GM04504 (cell line): ENCODE data around the gene TMC1.
"Not testable (repeated sequence)": the region's sequence is repeated elsewhere in the genome, so short reads cannot be mapped to it uniquely, and the experiment has no call there.

Experiments used
- DNase-seq: peaks from one replicate; pipeline ENCODE4 v3.0.0-alpha.2; 2012; ENCODE audit warnings: low read depth

Gene TMC1

GRCh38 chr9:72772661-72773060 is 251.3 kb downstream of the TMC1 start:
- DNase-seq: no peak

- no peak for DNase-seq
Measured at GRCh38 chr9:72773570-72773969, 252.2 kb downstream of the TMC1 start.

- no peak for DNase-seq
Measured at GRCh38 chr9:72775570-72775969, 254.2 kb downstream of the TMC1 start.

- DNase-seq: no peak
Measured at GRCh38 chr9:72779614-72780013, 258.2 kb downstream of the TMC1 start.

- no peak for DNase-seq
Measured at GRCh38 chr9:72786948-72787347, 265.5 kb downstream of the TMC1 start.

- peak; percentile 1 for DNase-seq
Measured at GRCh38 chr9:72788966-72789735, 267.7 kb downstream of the TMC1 start.

DNA sequence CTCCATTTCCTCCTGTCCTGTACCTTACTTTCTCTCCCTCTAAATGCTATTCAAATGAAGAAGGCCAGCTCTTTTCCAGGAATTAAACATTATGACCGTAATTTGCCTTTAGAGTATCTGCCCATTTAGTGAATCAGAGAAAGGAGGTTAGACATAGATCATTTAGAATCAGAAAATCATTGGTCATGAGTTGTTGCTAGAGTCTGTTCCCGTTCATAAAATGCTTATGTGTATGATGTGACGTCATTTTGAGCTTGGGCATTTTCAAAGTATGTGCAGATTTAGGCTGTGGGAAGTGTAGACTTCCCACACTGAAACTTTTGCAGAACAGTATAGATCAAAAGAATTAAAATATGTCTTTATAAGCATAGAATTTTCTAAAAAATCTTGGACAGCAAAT is 268.5 kb downstream of the TMC1 start:
- no peak for DNase-seq

GRCh38 chr9:72790989-72791388 is 269.6 kb downstream of the TMC1 start:
- no peak for DNase-seq

- DNase-seq: no peak
Measured at GRCh38 chr9:72791436-72791835, 270.0 kb downstream of the TMC1 start.

DNA sequence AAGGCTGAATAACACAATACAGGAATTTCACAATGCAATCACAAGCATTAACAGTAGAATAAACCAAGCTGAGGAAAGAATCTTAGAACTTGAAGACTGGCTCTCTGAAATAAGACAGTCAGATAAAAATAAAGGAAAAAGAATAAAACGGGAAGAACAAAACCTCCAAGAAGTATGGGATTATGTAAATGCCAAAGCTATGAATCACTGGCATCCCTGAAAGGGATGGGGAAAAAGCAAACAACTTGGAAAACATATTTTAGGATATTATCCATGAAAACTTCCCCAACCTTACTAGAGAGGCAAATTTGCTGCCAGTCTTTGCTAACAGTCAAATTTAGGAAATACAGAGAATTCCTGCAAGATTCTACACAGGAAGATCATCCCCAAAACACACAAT is 273.5 kb downstream of the TMC1 start:
- DNase-seq: no peak

DNA sequence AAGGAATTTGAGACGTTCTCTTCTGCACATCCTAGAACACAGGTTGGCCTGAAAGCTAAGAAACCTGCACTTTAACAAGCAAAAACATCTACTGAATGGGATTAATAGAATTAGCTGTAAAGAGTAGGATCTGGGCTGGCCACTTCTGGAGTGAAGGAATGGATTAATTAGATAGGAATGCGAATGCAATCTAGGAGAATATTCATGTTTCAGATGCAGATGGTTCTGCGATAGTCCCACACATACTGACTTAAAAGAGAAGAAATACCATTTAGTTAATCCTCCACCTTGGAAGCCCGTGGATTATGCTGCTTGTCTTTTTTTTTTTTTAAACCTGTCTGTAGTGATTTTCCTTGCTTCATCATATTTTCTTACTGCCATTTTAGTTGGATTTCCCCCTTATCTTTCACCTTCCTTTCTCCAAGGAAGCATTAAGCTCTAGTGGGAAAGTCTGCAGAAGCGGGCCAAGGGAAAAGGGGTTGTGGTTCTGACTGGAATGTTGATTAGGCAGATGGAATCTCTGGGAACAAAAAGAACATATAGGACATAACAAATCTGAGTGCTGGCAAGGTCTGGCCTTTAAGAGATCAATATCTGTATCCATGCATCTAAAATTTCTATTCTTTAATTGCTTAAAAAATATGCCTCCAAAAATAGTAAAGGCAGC is 279.1 kb downstream of the TMC1 start:
- DNase-seq: no peak

DNA sequence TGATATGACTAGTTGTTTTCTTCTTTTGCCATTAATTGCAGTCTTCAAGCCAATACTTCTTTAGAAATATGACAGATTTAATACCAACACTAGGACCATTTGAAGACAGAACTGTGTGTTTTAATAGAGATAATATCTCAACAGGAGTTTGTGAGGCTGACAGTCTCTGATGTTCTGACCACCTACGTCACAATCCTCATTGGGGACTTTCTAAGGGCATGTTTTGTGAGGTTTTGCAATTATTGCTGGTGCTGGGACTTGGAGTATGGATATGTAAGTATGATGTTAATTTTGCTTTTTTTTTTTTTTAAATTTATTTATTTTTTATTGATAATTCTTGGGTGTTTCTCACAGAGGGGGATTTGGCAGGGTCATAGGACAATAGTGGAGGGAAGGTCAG is 283.8 kb downstream of the TMC1 start:
- no peak for DNase-seq

DNA sequence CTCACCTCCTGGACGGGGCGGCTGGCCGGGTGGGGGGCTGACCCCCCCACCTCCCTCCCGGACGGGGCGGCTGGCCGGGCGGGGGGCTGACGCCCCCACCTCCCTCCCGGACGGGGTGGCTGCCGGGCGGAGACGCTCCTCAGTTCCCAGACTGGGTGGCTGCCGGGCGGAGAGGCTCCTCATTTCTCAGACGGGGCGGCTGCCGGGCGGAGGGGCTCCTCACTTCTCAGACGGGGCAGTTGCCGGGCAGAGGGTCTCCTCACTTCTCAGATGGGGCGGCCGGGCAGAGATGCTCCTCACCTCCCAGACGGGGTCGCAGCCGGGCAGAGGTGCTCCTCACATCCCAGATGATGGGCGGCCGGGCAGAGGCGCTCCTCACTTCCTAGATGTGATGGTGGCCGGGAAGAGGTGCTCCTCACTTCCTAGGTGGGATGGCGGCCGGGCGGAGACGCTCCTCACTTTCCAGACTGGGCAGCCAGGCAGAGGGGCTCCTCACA is 285.0 kb downstream of the TMC1 start:
- not testable (repeated sequence) for DNase-seq

DNA sequence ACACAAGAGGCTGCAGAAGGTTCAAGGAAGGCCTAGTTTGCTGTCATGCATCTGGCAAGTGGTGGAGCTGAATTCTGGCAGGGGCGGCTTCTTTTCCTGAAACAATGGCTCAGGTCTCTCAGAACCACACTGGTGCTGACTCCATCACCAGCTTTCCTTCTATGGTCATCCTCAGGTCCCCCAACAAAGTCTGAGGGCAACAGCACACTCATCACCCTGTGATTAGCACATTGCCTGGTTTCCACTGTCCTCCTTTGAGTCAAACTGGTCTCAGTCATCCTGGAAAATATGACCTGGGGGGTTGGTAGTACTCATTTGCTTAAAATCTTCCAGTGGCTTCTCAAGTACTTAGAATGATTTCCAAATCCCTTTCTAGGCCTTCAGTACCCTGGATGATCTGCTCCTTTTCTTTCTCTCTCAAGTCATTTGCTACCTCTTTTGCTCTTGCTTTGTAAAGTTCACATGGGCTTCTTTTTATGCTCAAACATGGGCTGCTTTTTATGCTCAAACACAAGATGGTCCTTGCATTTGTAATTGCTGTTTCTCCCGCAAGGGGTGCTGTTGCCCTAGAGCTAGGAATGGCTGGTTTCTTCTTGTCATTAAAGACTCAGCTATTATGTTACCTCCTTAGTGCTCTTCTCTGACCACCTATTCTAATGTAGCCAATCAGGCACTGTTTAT is 286.5 kb downstream of the TMC1 start:
- no peak for DNase-seq

- DNase-seq: no peak
Measured at GRCh38 chr9:72808446-72808768, 287.0 kb downstream of the TMC1 start.

DNA sequence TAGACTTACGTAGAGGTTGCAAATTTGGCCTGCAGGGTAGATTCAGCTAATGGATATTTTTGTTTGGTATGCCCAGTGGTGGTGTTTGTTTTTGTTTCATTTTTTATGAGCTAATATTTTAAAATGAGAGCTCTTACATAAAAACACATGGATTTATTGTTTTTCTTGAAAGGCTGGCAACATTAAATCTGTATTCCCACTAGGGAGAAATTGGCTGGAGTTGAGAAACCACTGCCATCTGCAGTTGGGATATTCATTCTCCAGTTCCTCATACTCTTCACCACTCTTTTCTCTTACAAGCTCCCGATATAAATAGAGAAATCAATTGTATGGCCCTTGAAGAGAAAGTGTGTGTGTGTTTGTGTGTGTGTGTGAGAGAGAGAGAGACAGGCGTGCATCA is 288.2 kb downstream of the TMC1 start:
- DNase-seq: no peak

DNA sequence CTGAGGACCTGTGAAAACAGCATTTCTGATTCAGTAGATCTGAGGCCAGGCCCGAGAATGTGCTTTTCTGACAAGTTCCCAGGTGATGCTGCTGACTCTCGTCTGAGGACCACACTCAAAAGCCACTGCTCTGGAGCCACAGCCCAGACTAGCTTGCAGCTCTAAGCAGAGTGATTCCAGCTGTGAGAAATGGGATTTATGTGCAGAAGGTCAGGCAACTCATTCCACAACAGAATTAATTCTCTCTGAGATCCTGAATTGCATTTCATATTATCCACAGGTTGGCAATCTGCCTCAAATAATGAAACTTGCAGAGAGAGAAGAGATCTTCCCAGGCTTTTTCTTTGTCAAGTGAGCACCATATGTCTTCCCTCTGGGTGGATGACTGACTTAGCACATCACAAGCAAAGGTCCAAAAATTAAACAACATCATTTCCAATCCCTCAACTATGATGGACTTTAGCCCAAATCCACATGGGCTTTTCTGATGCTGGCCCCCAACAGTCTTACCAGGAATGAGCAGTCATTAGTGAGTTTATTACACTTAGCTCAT is 291.2 kb downstream of the TMC1 start:
- no peak for DNase-seq

GRCh38 chr9:72813544-72813943 is 292.1 kb downstream of the TMC1 start:
- DNase-seq: no peak

DNA sequence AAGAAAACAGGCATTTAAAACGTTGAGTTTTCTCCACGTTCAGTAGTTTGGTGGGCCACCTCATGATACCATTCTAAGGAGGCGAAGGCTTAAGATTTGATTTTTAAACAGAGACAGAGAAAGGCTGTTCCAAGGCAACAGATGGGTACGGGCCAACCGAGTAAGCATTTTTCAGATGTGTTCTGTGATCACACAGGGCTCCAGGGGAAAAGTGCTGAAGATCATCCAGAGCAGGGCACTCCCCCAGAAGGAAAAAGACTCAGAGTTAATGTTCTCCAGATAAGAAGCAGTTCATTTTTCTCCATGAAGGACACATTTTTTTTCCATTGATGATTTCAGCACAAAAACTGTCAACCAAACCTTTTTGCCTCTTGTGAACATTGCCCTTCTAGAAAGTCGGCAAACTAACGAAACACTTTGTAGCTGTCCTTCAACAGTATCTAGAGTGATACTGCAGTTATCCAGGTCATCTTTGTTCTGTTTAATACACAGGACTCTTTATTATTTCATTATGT is 292.7 kb downstream of the TMC1 start:
- DNase-seq: no peak

DNA sequence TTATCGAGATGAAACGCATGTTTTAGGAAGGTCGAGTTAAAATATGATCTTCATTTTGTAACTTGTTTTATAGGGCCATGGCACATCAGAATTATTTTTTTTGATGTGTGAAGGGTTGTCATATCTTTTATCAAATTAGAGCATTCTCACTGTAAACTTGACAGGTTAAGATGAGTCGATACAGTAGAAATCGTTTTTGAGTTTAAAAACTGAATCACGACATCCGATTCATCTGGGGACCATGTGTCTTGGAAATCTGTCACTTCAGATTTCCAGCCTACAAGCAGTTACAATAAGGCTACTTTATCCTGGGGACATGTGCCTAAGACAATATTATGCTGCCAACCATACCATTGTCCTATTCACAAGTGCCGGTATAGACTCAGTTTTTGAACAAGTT is 295.3 kb downstream of the TMC1 start:
- DNase-seq: no peak

DNA sequence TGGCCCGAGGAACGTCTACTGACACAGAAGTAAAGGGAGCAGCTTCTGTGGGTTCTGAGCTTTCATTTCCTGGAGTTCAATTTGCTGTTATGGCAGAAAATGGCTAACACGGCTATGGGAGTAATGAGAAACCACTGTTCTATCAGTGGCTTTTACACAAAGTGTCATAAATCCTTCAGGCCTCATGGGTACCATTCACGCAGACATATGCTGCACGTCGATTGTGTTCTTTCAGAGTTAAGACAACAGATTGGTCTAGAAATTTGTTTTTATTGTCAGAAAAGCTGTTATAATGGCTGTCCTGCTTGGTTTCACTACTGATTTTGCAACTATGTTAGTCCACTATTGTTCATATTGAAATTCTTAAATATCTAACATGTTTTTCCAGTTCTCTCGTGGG is 296.0 kb downstream of the TMC1 start:
- no peak for DNase-seq

DNA sequence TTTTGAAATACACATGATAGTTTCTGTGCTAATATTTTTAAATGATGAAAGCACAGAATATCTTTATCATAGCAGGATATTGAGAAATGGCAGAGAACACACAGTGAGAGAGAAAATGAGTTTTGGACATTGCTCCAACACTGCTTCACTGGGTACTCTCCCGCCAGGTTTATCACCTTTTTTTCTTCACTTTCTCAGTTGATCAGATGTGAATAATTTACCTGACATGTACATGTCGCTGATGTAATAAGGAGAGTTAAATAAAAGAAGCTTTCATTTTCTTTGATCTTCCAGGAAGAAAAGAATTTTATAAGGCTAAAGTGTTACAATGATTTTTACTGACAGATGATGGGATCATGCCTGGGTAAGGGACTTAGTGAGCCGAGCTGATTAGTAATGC is 297.0 kb downstream of the TMC1 start:
- DNase-seq: no peak

DNA sequence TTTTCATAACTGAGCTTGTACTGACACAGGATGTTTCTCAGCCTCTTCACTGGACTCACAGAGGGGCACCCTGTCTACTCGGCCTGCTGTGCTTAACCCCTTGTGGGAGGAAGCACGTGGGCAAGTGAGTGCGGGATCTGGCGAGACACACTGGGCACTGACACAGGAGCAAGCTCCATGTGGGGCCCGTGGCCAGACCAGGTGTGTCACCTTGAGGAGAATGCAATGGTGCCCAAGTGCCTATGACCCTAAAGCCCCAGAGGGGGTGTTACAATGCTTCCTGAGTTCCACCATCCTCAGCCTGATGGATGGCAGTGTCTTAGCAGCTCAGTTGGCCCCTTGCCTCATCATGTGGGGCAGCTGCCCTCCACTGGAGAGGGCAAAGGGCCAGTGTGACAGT is 302.6 kb downstream of the TMC1 start:
- DNase-seq: no peak
